ENCODE results near the gene CCDC172. TPM values are rescaled to one million over a fixed set of nuclear protein-coding genes. Genes with fewer than 3 reads are reported as not detected.

The CCDC172 gene
- total RNA-seq, 1 donor from 2014 or later, result not detected

GRCh38 chr10:116418389-116418788 is 94.1 kb downstream of the CCDC172 start:
- DNase-seq (ENCODE audit: low spot score), result no peak
- TF ChIP-seq EZH2phosphoT487 (IDR thresholded peaks at IDR 0.05), result no peak
- no peak overlapping the region for H2AFZ ChIP-seq (replicated peaks)
- no peaks in the 10 kb centered on the region for H3K4me1 ChIP-seq
- Mint-ChIP-seq H3K4me1 (no peaks in the 10 kb centered on the region), H3K4me3 (no peak overlapping the region), H3K27ac (no peak overlapping the region), H3K36me3 (no peaks in the 10 kb centered on the region), H3K9me3 (no peaks in the 10 kb centered on the region), H3K27me3 (ENCODE audit: insufficient read depth, low read depth) (no peaks in the 10 kb centered on the region)
- no peaks in the 10 kb centered on the region for H3K9me3 ChIP-seq (ENCODE audit: low read depth)
- H3F3A ChIP-seq (ENCODE audit: low read depth), result no peaks in the 10 kb centered on the region
- no peaks in the 10 kb centered on the region for H4K20me1 ChIP-seq (ENCODE audit: low read depth)
- no peak overlapping the region for H3K9ac ChIP-seq
- no peak overlapping the region for H3K4me3 ChIP-seq
- H3K27ac ChIP-seq, result no peak overlapping the region
- no peaks in the 10 kb centered on the region for H3K36me3 ChIP-seq
- H3K27me3 ChIP-seq, result no peaks in the 10 kb centered on the region
- H3K79me2 ChIP-seq (ENCODE audit: low read depth), result no peaks in the 10 kb centered on the region
- H3K4me2 ChIP-seq, result no peak overlapping the region

- Mint-ChIP-seq H3K36me3 (no peaks in the 10 kb centered on the region), H3K27ac (no peak overlapping the region)
These were observed 97.6 kb downstream of the CCDC172 start for GRCh38 chr10:116421815-116422214.

DNA sequence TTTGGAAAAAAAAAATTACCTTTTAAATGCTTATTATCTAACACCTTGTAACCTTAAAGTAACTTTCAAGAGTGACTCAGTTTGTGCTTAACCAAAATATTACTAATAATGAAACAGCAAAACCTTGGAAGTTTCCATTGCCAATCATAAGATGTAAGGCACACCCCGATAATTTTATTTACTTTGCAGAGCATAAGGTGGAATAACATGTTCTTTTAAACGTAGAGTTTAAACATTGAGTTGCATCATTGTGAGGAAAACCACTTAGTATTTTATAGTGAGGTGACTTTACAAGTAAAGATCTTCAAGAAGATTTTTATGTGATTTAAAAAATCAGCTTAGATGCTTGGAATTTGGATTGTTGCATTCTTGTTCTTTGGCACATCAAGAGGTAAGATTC is 103.4 kb downstream of the CCDC172 start, which contains the start of gene PNLIPRP3:
Gene PNLIPRP3 (plus strand): TSS at position 177 of the 400 bp plus-strand sequence. CDS start 166 bp downstream, at position 343.
- no peaks in the 10 kb centered on the region for H3K36me3 Mint-ChIP-seq
- no peak within 1 kb of the TSS for H3K9ac ChIP-seq
- no peak for DNase-seq (ENCODE audit: low spot score)
- H3K27me3 Mint-ChIP-seq (ENCODE audit: insufficient read depth, low read depth), result no peaks in the 10 kb centered on the region
- H3K27me3 ChIP-seq, result no peaks in the 10 kb centered on the region
- no peaks in the 10 kb centered on the region for H3K79me2 ChIP-seq (ENCODE audit: low read depth)
- no peak for TF ChIP-seq CTCF (IDR thresholded peaks at IDR 0.05)
- no peak for TF ChIP-seq EZH2 (IDR thresholded peaks at IDR 0.05)
- no peak for TF ChIP-seq EZH2phosphoT487 (IDR thresholded peaks at IDR 0.05)
- H3K27ac ChIP-seq, result no peak within 1 kb of the TSS
- no peaks in the 10 kb centered on the region for H3K4me1 ChIP-seq
- H3K4me3 Mint-ChIP-seq, result no peak within 1 kb of the TSS
- H3K9me3 ChIP-seq (ENCODE audit: low read depth), result no peaks in the 10 kb centered on the region
- H3F3A ChIP-seq (ENCODE audit: low read depth), result no peaks in the 10 kb centered on the region
- H3K4me1 Mint-ChIP-seq, result no peaks in the 10 kb centered on the region
- H3K27ac Mint-ChIP-seq, result no peak within 1 kb of the TSS
- no peak within 1 kb of the TSS for H2AFZ ChIP-seq (replicated peaks)
- H4K20me1 ChIP-seq (ENCODE audit: low read depth), result no peaks in the 10 kb centered on the region
- H3K4me3 ChIP-seq, result no peak within 1 kb of the TSS
- H3K4me2 ChIP-seq, result no peak within 1 kb of the TSS
- H3K9me3 Mint-ChIP-seq, result no peaks in the 10 kb centered on the region
- no peaks in the 10 kb centered on the region for H3K36me3 ChIP-seq

More at GRCh38 chr10:116421815-116422214, 97.6 kb downstream of the CCDC172 start:
- H3K4me3 Mint-ChIP-seq, result no peak overlapping the region
- H3K9me3 ChIP-seq (ENCODE audit: low read depth), result no peaks in the 10 kb centered on the region
- H3K27me3 Mint-ChIP-seq (ENCODE audit: insufficient read depth, low read depth), result no peaks in the 10 kb centered on the region
- no peak for TF ChIP-seq CTCF (IDR thresholded peaks at IDR 0.05)
- no peak for TF ChIP-seq EZH2 (IDR thresholded peaks at IDR 0.05)
- no peak for TF ChIP-seq EZH2phosphoT487 (IDR thresholded peaks at IDR 0.05)
- H3K36me3 ChIP-seq, result no peaks in the 10 kb centered on the region
- H3K27me3 ChIP-seq, result no peaks in the 10 kb centered on the region
- H4K20me1 ChIP-seq (ENCODE audit: low read depth), result no peaks in the 10 kb centered on the region
- H2AFZ ChIP-seq (replicated peaks), result no peak overlapping the region
- H3K9me3 Mint-ChIP-seq, result no peaks in the 10 kb centered on the region
- H3K79me2 ChIP-seq (ENCODE audit: low read depth), result no peaks in the 10 kb centered on the region
- H3K4me1 ChIP-seq, result no peaks in the 10 kb centered on the region
- no peaks in the 10 kb centered on the region for H3F3A ChIP-seq (ENCODE audit: low read depth)
- no peak overlapping the region for H3K4me3 ChIP-seq
- no peak overlapping the region for H3K4me2 ChIP-seq
- H3K9ac ChIP-seq, result no peak overlapping the region
- no peaks in the 10 kb centered on the region for H3K4me1 Mint-ChIP-seq
- H3K27ac ChIP-seq, result no peak overlapping the region
- no peak for DNase-seq (ENCODE audit: low spot score)

DNA sequence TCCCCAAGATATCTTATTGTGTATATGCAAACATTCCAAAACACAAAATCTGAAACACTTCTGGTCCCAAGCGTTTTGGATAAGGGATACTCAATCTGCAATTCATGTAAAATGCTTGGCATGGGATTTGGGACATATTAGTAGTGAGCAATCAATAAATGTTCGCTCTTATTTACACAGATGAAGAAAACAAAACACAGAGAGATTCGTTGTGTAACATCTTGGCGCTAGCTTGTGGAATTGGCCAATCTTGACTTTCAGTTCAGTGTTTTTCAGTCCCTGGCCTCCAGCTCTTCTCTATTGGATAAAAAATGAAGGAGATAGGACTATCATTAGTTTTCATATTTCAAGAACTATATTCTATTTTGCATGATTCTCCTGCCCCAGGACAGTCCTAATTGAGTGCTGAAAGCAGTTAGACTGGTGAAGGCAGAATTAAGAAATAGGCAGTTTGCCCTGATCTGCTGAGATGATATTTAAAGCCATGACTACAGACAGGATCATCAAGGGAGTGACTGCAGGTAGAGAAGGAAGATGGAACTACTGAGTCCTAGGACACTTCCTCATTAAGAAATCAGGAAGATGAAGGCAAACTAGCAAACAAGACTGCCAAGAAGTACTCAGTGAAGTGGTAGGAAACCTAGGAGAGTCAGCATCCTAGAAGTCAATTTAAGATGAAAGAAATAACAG is 105.2 kb downstream of the CCDC172 start:
- no peak for TF ChIP-seq EZH2phosphoT487 (IDR thresholded peaks at IDR 0.05)
- TF ChIP-seq CTCF (IDR thresholded peaks at IDR 0.05), result no peak
- TF ChIP-seq EZH2 (IDR thresholded peaks at IDR 0.05), result no peak
- Histone ChIP-seq H4K20me1 (ENCODE audit: low read depth) (no peaks in the 10 kb centered on the region), H3F3A (ENCODE audit: low read depth) (no peaks in the 10 kb centered on the region), H3K4me3 (no peak overlapping the region), H3K9me3 (ENCODE audit: low read depth) (no peaks in the 10 kb centered on the region), H2AFZ (replicated peaks) (no peak overlapping the region), H3K27ac (no peak overlapping the region), H3K36me3 (no peaks in the 10 kb centered on the region), H3K79me2 (ENCODE audit: low read depth) (no peaks in the 10 kb centered on the region), H3K27me3 (no peaks in the 10 kb centered on the region), H3K9ac (no peak overlapping the region), H3K4me2 (no peak overlapping the region), H3K4me1 (no peaks in the 10 kb centered on the region)
- no peak overlapping the region for H3K4me3 Mint-ChIP-seq
- H3K27ac Mint-ChIP-seq, result no peak overlapping the region
- no peaks in the 10 kb centered on the region for H3K36me3 Mint-ChIP-seq
- H3K9me3 Mint-ChIP-seq, result no peaks in the 10 kb centered on the region
- H3K27me3 Mint-ChIP-seq (ENCODE audit: insufficient read depth, low read depth), result no peaks in the 10 kb centered on the region
- no peaks in the 10 kb centered on the region for H3K4me1 Mint-ChIP-seq
- DNase-seq (ENCODE audit: low spot score), result no peak
